Spleen (tissue), 13 donors: ENCODE measurements around the gene ZNF417. TPM values are rescaled to one million over a fixed set of nuclear protein-coding genes. Genes with fewer than 3 reads are reported as not detected.
"Not testable (repeated sequence)": the region's sequence is repeated elsewhere in the genome, so short reads cannot be mapped to it uniquely, and the experiment has no call there.

Experiments used
- DNase-seq: peaks from one replicate; pipeline ENCODE4 v3.0.0-alpha.2; 2020
- H3K27ac ChIP-seq, 8 donors: fragments of 200-600 bp; sonication (generic) in 7 of 8; 1 replicate in 4 of 8; 2 replicates in 4 of 8; pipeline versions ENCODE4 v1.5.0 to v1.8.0; 2016 to 2021; ENCODE audit warnings: inconsistent platforms in 4 of 8, mild to moderate bottlenecking in 4 of 8, moderate library complexity in 1 of 8
- H3K27me3 ChIP-seq, 7 donors: fragments of 200-600 bp; sonication (generic) in 6 of 7; replicated peaks in 1 of 7; 1 replicate in 4 of 7; 2 replicates in 3 of 7; pipeline versions ENCODE4 v1.5.0 to v1.8.0; 2016 to 2021; ENCODE audit warnings: inconsistent platforms in 3 of 7, mild to moderate bottlenecking in 1 of 7
- H3K36me3 ChIP-seq, 6 donors: fragments of 200-600 bp; sonication (generic) in 5 of 6; 1 replicate in 4 of 6; 2 replicates in 2 of 6; pipeline versions ENCODE4 v1.5.0 to v1.8.0; 2016 to 2021; ENCODE audit warnings: inconsistent platforms in 2 of 6
- H3K4me1 ChIP-seq, 6 donors: fragments of 200-600 bp; sonication (generic) in 5 of 6; 1 replicate in 3 of 6; 2 replicates in 3 of 6; pipeline versions ENCODE4 v1.5.0 to v1.8.0; 2016 to 2021; ENCODE audit warnings: inconsistent platforms in 3 of 6
- H3K4me3 ChIP-seq, 8 donors: fragments of 200-600 bp; sonication (generic) in 7 of 8; 1 replicate in 4 of 8; 2 replicates in 4 of 8; pipeline versions ENCODE4 v1.5.0 to v1.8.0; 2016 to 2021; ENCODE audit warnings: inconsistent platforms in 4 of 8, mild to moderate bottlenecking in 4 of 8, moderate library complexity in 2 of 8
- H3K9me3 ChIP-seq, 8 donors: fragments of 200-600 bp; sonication (generic) in 7 of 8; 1 replicate in 4 of 8; 2 replicates in 4 of 8; pipeline versions ENCODE4 v1.5.0 to v1.8.0; 2016 to 2021; ENCODE audit warnings: inconsistent platforms in 4 of 8
- CTCF ChIP-seq, 11 experiments: fragments of 200-600 bp in 7 of 11; fragments of 450-650 bp in 4 of 11; sonication (generic) in 4 of 11; IDR thresholded peaks in 8 of 11; conservative IDR thresholded peaks in 3 of 11; 1 replicate in 7 of 11; 2 replicates in 4 of 11; pipeline versions ENCODE4 v1.4.0 to v1.8.0; 2016 to 2021; ENCODE audit warnings: antibody characterized with exemption in 11 of 11, inconsistent platforms in 4 of 11, mild to moderate bottlenecking in 1 of 11
- POLR2A ChIP-seq, 3 donors: fragments of 450-650 bp; IDR thresholded peaks; one replicate each; pipeline ENCODE4 v1.5.1; 2017; ENCODE audit warnings: antibody characterized with exemption in 3 of 3, mild to moderate bottlenecking in 1 of 3
- POLR2AphosphoS5 ChIP-seq, 3 donors: sonication (generic); formaldehyde crosslinking; IDR thresholded peaks; one replicate each; pipeline ENCODE4 v1.5.1; 2017; ENCODE audit warnings: antibody characterized with exemption in 3 of 3
- WGBS, 5 donors: extraction: QIAGEN DNeasy Blood & Tissue Kit in 3 of 5; methylation state at CpG; one replicate each; pipeline versions ENCODE4 v1.1.5 to v1.1.7; 2013 to 2018; 5-methylcytosine and 5-hydroxymethylcytosine counted together
- intact Hi-C: fragments of 100-400 bp; cut with DNase I; formaldehyde crosslinking; loops from one replicate; pipeline ENCODE4 v1.15.0; 2023; ENCODE audit warnings: low total_unique reads
- long read RNA-seq, 2 donors: transcript quantifications; one replicate each; lab custom pipeline, GENCODE V29; 2026
- polyA plus RNA-seq, 3 donors: library from polyadenylated mRNA; stranded (reverse); fragments of 200-250 nt; gene quantifications; one replicate each; pipeline ENCODE4 v1.2.1, GENCODE V29; 2013
- total RNA-seq, 7 donors: library from RNA; depleted of rRNA in 3 of 7; stranded (reverse); fragments of >200 nt in 3 of 7; fragmentation: NEBNext Ultra II Directional in 4 of 7; extraction: Animal tissue kit (Norgen Biotek cat#: 25700) in 4 of 7; gene quantifications; one replicate each; pipeline versions ENCODE4 v1.1.0 to v1.2.1, GENCODE V29; 2016 to 2021
- donor health status: healthy with polysubstance abuse.
- donor health status: DM: no; HTN: no; CAD: no; lungs with moderate emphysema.
- donor health status: DM: no; HTN: no; CAD: no.
- donor health status: Bipolar disorder and iron deficiency.
- donor health status: healthy.
- donor health status: DM: no; HTN: no; CAD: no.
- donor health status: DM: yes; HTN: yes; CAD: no.

The ZNF417 gene
- total RNA-seq (10 to 100 TPM; 22.6 to 31.2 (median 24.7) TPM), polyA plus RNA-seq (1 to 10 TPM; 1.5 to 3.3 (median 1.6) TPM)
- long read RNA-seq, donor 1, partial matches to known transcripts, result 0 of 2 reads
- long read RNA-seq, donor 1, other reads (novel, unspliced or antisense), result 0 of 2 reads
- long read RNA-seq, donor 2, partial matches to known transcripts, result 0 of 1 reads
- long read RNA-seq, donor 2, other reads (novel, unspliced or antisense), result 0 of 1 reads

- 0 to 2% (median 0%) methylated on average over 32 to 51 of the region's 51 CpGs for WGBS, 5 donors
- Histone ChIP-seq H3K27ac (peak within 1 kb of the TSS; percentile 69 to 91 (median 85)), H3K36me3 (peaks cover 0 to 51% (median 17%) of the 10 kb centered on the region in 6 donors), H3K9me3 (peaks cover 0 to 41% (median 11%) of the 10 kb centered on the region in 8 donors), H3K4me3 (peak within 1 kb of the TSS; percentile 68 to 94 (median 76)), H3K4me1 (peaks cover 8 to 24% (median 18%) of the 10 kb centered on the region in 6 donors)
- intact Hi-C loops, H3K27me3 ChIP-seq: not testable (repeated sequence)
- peak; percentile 93 for DNase-seq
- TF ChIP-seq POLR2A (IDR thresholded peaks at IDR 0.05) (peak in 1 of 3 donors; percentile 42), POLR2AphosphoS5 (IDR thresholded peaks at IDR 0.05) (peak; percentile 82 to 89 (median 84)), CTCF (IDR thresholded peaks at IDR 0.05 in 8 of 11, conservative IDR thresholded peaks at IDR 0.05 in 3 of 11) (peak in 3 of 11 experiments; percentile 29 to 43 (median 39))
These were observed at the start of gene ZNF417 for GRCh38 chr19:57916168-57916995. TSS of gene ZNF417 (minus strand) at chr19:57916592. CDS start at chr19:57916411, 181 bp downstream.

- Histone ChIP-seq H3K4me1 (no peaks in the 10 kb centered on the region), H3K4me3 (no peak overlapping the region), H3K27me3 (no peaks in the 10 kb centered on the region), H3K36me3 (peaks cover 0 to 51% (median 4%) of the 10 kb centered on the region in 6 donors), H3K9me3 (peaks cover 15 to 100% (median 100%) of the 10 kb centered on the region in 8 donors), H3K27ac (no peak overlapping the region)
- 76 to 92% (median 88%) methylated on average over 8 of the region's 8 CpGs for WGBS, 5 donors
- TF ChIP-seq POLR2A (IDR thresholded peaks at IDR 0.05) (no peak), POLR2AphosphoS5 (IDR thresholded peaks at IDR 0.05) (no peak), CTCF (IDR thresholded peaks at IDR 0.05 in 8 of 11, conservative IDR thresholded peaks at IDR 0.05 in 3 of 11) (no peak)
- no peak for DNase-seq
- intact Hi-C loops, result no loop called here
These were observed 48.4 kb upstream of the ZNF417 start for GRCh38 chr19:57964761-57965160.

- no peak for TF ChIP-seq CTCF (IDR thresholded peaks at IDR 0.05 in 8 of 11, conservative IDR thresholded peaks at IDR 0.05 in 3 of 11)
- TF ChIP-seq POLR2A (IDR thresholded peaks at IDR 0.05), result no peak
- no peak for TF ChIP-seq POLR2AphosphoS5 (IDR thresholded peaks at IDR 0.05)
- 77 to 93% (median 85%) methylated on average over 1 of the region's 1 CpG for WGBS, 5 donors
- intact Hi-C loops, result no loop called here
- no peak overlapping the region for H3K27ac ChIP-seq
- H3K36me3 ChIP-seq, result peaks cover 0 to 38% (median 2%) of the 10 kb centered on the region in 6 donors
- DNase-seq, result no peak
- H3K27me3 ChIP-seq, result no peaks in the 10 kb centered on the region
- H3K9me3 ChIP-seq, result peaks cover 7 to 100% (median 100%) of the 10 kb centered on the region in 8 donors
- no peak overlapping the region for H3K4me3 ChIP-seq
- H3K4me1 ChIP-seq, result no peaks in the 10 kb centered on the region
These were observed 45.4 kb upstream of the ZNF417 start for GRCh38 chr19:57961785-57962184.

- intact Hi-C loops, result no loop called here
- TF ChIP-seq CTCF (IDR thresholded peaks at IDR 0.05 in 8 of 11, conservative IDR thresholded peaks at IDR 0.05 in 3 of 11), result no peak
- TF ChIP-seq POLR2AphosphoS5 (IDR thresholded peaks at IDR 0.05), result no peak
- TF ChIP-seq POLR2A (IDR thresholded peaks at IDR 0.05), result no peak
- H3K9me3 ChIP-seq, result peaks cover 0 to 100% (median 91%) of the 10 kb centered on the region in 8 donors
- no peaks in the 10 kb centered on the region for H3K4me1 ChIP-seq
- no peak overlapping the region for H3K27ac ChIP-seq
- 84 to 94% (median 88%) methylated on average over 4 of the region's 4 CpGs for WGBS, 5 donors
- H3K36me3 ChIP-seq, result peaks cover 0 to 5% (median 0%) of the 10 kb centered on the region in 6 donors
- no peak for DNase-seq
- H3K4me3 ChIP-seq, result no peak overlapping the region
- peaks cover 0 to 3% (median 0%) of the 10 kb centered on the region in 7 donors for H3K27me3 ChIP-seq
These were observed 38.6 kb upstream of the ZNF417 start for GRCh38 chr19:57954996-57955395.
